Activated CD4-positive, CD25-positive, alpha-beta regulatory T cell treated with anti-CD3 and anti-CD28 coated beads, Interleukin-2, amount 50 U/mL, for 72 hours (primary cell): Measurements from ENCODE around the gene C1orf74.

Experiments
- DNase-seq: peaks from one replicate; pipeline ENCODE4 v3.0.0; 2021

Gene C1orf74

GRCh38 chr1:209769171-209769904, 15.0 kb downstream of the C1orf74 start:
- peak; percentile 73 for DNase-seq

- peak; percentile 78 for DNase-seq
Measured at GRCh38 chr1:209768354-209768774, 16.0 kb downstream of the C1orf74 start.

- DNase-seq, result no peak
Measured at GRCh38 chr1:209767706-209768105, 16.7 kb downstream of the C1orf74 start.

GRCh38 chr1:209767096-209767495, 17.3 kb downstream of the C1orf74 start:
- DNase-seq, result no peak

- no peak for DNase-seq
Measured at GRCh38 chr1:209766051-209766450, 18.3 kb downstream of the C1orf74 start.

- no peak for DNase-seq
Measured at GRCh38 chr1:209761011-209761635, 23.2 kb downstream of the C1orf74 start.

GRCh38 chr1:209759829-209760359, 24.5 kb downstream of the C1orf74 start:
- DNase-seq, result no peak

- DNase-seq, result no peak
Measured at GRCh38 chr1:209758400-209758799, 26.0 kb downstream of the C1orf74 start.

- no peak for DNase-seq
Measured at GRCh38 chr1:209756615-209757445, 27.5 kb downstream of the C1orf74 start.

- DNase-seq, result peak; percentile 65
Measured at GRCh38 chr1:209755926-209756614, 28.3 kb downstream of the C1orf74 start, which contains the start of gene TRAF3IP3. Gene TRAF3IP3 (plus strand): TSS chr1:209756053. CDS start chr1:209760040, 3,987 bp downstream.

- no peak for DNase-seq
Measured at GRCh38 chr1:209755256-209755655, 29.1 kb downstream of the C1orf74 start.

- no peak for DNase-seq
Measured at GRCh38 chr1:209752890-209753289, 31.5 kb downstream of the C1orf74 start.

GRCh38 chr1:209751627-209752231, 32.6 kb downstream of the C1orf74 start:
- no peak for DNase-seq

- DNase-seq, result no peak
Measured at GRCh38 chr1:209749670-209750323, 34.6 kb downstream of the C1orf74 start.

GRCh38 chr1:209749205-209749604, 35.2 kb downstream of the C1orf74 start:
- no peak for DNase-seq

GRCh38 chr1:209748620-209749019, 35.7 kb downstream of the C1orf74 start:
- DNase-seq, result no peak

GRCh38 chr1:209747580-209748262, 36.6 kb downstream of the C1orf74 start:
- DNase-seq, result peak; percentile 97

- DNase-seq, result no peak
Measured at GRCh38 chr1:209746451-209747165, 37.8 kb downstream of the C1orf74 start.

- no peak for DNase-seq
Measured at GRCh38 chr1:209743145-209743482, 41.2 kb downstream of the C1orf74 start.

- no peak for DNase-seq
Measured at GRCh38 chr1:209742409-209743144, 41.8 kb downstream of the C1orf74 start.
